Measurements from ENCODE around the gene SUPT5H. TPM values are rescaled to one million over a fixed set of nuclear protein-coding genes. Genes with fewer than 3 reads are reported as not detected.

SUPT5H gene
- polyA plus RNA-seq, 1 donor from 2014 or later: 92.5 TPM

DNA sequence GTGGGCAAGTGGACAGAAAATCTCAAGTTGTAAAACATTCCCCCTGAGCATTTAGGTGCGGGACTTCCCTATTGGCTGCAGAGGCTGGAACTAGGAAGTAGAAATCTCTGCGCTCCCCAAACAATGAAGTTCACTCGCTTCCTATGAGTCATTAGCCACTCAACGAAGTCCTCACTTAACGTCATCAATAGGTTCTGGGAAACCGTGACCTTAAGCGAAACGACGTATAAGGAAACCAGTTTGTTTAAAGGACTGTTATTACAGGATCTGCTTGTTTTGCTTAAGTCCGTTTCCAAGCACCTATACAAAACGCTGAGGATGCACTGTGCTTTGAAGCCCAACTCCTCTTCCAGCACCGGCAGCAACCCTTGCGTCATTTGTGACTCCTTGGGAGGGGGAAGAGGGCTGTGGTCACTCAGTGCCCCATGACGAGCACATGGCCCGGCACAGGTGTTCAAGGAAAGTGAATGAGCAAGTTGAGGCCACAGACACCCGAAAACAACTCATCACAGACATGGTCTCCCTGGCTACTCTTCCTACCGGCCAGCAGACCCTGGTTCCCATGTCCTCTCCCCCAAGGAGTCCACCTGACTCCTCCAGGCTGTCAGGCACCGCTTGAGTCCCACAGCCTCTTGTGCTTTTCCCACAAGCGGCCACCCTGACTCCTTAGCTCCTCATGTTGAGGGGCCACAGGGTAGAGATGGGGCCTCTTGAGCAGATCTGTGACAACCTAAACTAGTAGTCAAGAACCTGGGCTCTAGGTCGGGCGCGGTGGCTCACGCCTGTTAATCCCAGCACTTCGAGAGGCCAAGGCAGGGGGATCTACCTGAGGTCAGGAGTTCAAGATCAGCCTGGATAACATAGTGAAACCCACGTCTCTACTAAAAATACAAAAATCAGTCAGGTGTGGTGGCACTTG is 14.4 kb upstream of the SUPT5H start:
- Histone ChIP-seq H3K4me3 (ENCODE audit: low read length) (no peak overlapping the region), H2AFZ (ENCODE audit: low read depth, low read length) (no peak overlapping the region), H3K36me3 (ENCODE audit: insufficient read depth, low read length) (no peaks in the 10 kb centered on the region), H4K20me1 (ENCODE audit: insufficient read depth) (no peaks in the 10 kb centered on the region), H3F3A (ENCODE audit: insufficient read depth, low read length, poor library complexity, severe bottlenecking) (no peaks in the 10 kb centered on the region), H3K9me2 (ENCODE audit: insufficient read depth, low read length) (no peaks in the 10 kb centered on the region), H3K9me3 (ENCODE audit: low read length) (no peaks in the 10 kb centered on the region), H3K9ac (ENCODE audit: low read length) (no peak overlapping the region), H3K4me2 (ENCODE audit: low read length) (no peak overlapping the region), H3K27ac (ENCODE audit: low read length) (no peak overlapping the region), H3K27me3 (ENCODE audit: insufficient read depth, low read depth, low read length) (no peaks in the 10 kb centered on the region), H3K79me2 (replicated peaks; ENCODE audit: insufficient read depth, low read length) (peaks cover 16% of the 10 kb centered on the region)
- no peak for TF ChIP-seq RAD21 (conservative IDR thresholded peaks at IDR 0.05)
- TF ChIP-seq EZH2 (IDR thresholded peaks at IDR 0.05; ENCODE audit: borderline replicate concordance, insufficient read depth, low read length, poor library complexity, severe bottlenecking): no peak
- no peak for TF ChIP-seq EP300 (conservative IDR thresholded peaks at IDR 0.05; ENCODE audit: poor library complexity, severe bottlenecking)
- peak; percentile 18 for TF ChIP-seq POLR2AphosphoS5 (IDR thresholded peaks at IDR 0.05)
- TF ChIP-seq REST (IDR thresholded peaks at IDR 0.05; ENCODE audit: borderline replicate concordance): no peak

GRCh38 chr19:39432677-39433025 is 12.7 kb upstream of the SUPT5H start:
- Histone ChIP-seq H2AFZ (ENCODE audit: low read depth, low read length) (no peak overlapping the region), H3K9ac (ENCODE audit: low read length) (no peak overlapping the region), H3K27ac (ENCODE audit: low read length) (no peak overlapping the region), H3K27me3 (ENCODE audit: insufficient read depth, low read depth, low read length) (no peaks in the 10 kb centered on the region), H4K20me1 (ENCODE audit: insufficient read depth) (no peaks in the 10 kb centered on the region), H3F3A (ENCODE audit: insufficient read depth, low read length, poor library complexity, severe bottlenecking) (peaks cover 4% of the 10 kb centered on the region), H3K4me3 (ENCODE audit: low read length) (no peak overlapping the region), H3K9me3 (ENCODE audit: low read length) (no peaks in the 10 kb centered on the region), H3K36me3 (ENCODE audit: insufficient read depth, low read length) (no peaks in the 10 kb centered on the region), H3K79me2 (replicated peaks; ENCODE audit: insufficient read depth, low read length) (peaks cover 16% of the 10 kb centered on the region), H3K4me2 (ENCODE audit: low read length) (no peak overlapping the region), H3K9me2 (ENCODE audit: insufficient read depth, low read length) (no peaks in the 10 kb centered on the region)
- no peak for TF ChIP-seq EP300 (conservative IDR thresholded peaks at IDR 0.05; ENCODE audit: poor library complexity, severe bottlenecking)
- TF ChIP-seq REST (IDR thresholded peaks at IDR 0.05; ENCODE audit: borderline replicate concordance): no peak
- TF ChIP-seq, protein P1, sequence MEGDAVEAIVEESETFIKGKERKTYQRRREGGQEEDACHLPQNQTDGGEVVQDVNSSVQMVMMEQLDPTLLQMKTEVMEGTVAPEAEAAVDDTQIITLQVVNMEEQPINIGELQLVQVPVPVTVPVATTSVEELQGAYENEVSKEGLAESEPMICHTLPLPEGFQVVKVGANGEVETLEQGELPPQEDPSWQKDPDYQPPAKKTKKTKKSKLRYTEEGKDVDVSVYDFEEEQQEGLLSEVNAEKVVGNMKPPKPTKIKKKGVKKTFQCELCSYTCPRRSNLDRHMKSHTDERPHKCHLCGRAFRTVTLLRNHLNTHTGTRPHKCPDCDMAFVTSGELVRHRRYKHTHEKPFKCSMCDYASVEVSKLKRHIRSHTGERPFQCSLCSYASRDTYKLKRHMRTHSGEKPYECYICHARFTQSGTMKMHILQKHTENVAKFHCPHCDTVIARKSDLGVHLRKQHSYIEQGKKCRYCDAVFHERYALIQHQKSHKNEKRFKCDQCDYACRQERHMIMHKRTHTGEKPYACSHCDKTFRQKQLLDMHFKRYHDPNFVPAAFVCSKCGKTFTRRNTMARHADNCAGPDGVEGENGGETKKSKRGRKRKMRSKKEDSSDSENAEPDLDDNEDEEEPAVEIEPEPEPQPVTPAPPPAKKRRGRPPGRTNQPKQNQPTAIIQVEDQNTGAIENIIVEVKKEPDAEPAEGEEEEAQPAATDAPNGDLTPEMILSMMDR (IDR thresholded peaks at IDR 0.05; ENCODE audit: poor library complexity, severe bottlenecking): no peak
- no peak for TF ChIP-seq RAD21 (conservative IDR thresholded peaks at IDR 0.05)
- no peak for TF ChIP-seq POLR2AphosphoS5 (IDR thresholded peaks at IDR 0.05)
- no peak for TF ChIP-seq EZH2 (IDR thresholded peaks at IDR 0.05; ENCODE audit: borderline replicate concordance, insufficient read depth, low read length, poor library complexity, severe bottlenecking)
- no peak for TF ChIP-seq TAF1 (IDR thresholded peaks at IDR 0.05; ENCODE audit: low read depth)
- TF ChIP-seq SMC3 (conservative IDR thresholded peaks at IDR 0.05; ENCODE audit: poor library complexity): no peak
- TF ChIP-seq MXI1 (conservative IDR thresholded peaks at IDR 0.05; ENCODE audit: poor library complexity, severe bottlenecking): no peak

All from neural cell (in vitro differentiated cells).